Liver (tissue), 3 donors: ENCODE data around the gene REEP3.

Experiments used
- CTCF ChIP-seq: fragments of 150-350 bp; IDR thresholded peaks from 2 replicates; pipeline ENCODE4 v1.5.1; 2017; ENCODE audit warnings: improper control_type of control experiment, low read depth, low read length; ENCODE audit not compliant: missing input control
- SP1 ChIP-seq: IDR thresholded peaks from 2 replicates; pipeline ENCODE4 v1.6.1; 2018; ENCODE audit warnings: antibody characterized with exemption, mild to moderate bottlenecking
- donor health status: healthy.
- donor health status: healthy.

GRCh38 chr10:63665670-63666134, 144.5 kb downstream of the REEP3 start:
- no peak for TF ChIP-seq CTCF
- no peak for TF ChIP-seq SP1
